GM21528 (cell line): ENCODE results near the gene TM4SF4.
A peak's percentile ranks its signal among the peaks of the same experiment; 100 is the strongest.

Experiments used
- ATAC-seq: cut with Tn5 transposase; IDR thresholded peaks from one replicate; pipeline ENCODE4 v1.9.1; 2021; ENCODE audit warnings: mild to moderate bottlenecking, moderate library complexity; ENCODE audit not compliant: unreplicated experiment, low FRiP score

TM4SF4 gene

DNA sequence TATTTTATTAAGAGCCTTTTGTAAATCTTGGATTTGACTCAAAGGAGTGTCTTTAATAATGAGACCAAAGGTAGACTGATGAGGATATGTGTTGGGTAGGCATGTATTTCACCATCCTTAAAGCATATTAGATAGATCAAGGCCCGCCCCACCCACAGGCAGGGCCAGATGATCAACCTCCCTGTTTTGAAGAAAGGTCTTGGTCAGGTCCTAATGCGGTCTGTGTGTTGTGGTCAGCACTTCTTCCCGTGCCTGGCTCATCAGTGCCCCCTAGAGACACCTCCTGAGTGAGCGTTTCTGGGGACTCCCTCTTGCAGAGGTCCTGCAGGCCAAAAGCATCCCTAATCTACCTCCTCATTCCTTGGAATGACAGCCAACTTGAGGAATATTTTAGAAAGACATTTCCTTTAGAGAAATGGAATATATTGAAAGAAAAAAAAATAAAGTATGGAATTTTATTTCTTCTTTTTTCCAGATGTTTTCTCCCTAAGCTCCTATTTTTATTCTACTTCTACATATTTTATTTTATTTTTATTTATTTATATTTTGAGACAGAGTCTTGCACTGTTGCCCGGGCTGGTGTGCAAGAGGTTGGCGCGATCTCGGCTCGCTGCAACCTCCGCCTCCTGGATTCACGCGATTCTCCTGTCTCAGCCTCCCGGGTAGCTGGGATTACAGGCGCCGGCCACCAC is 6.0 kb downstream of the TM4SF4 start:
- peak; percentile 93 for ATAC-seq

DNA sequence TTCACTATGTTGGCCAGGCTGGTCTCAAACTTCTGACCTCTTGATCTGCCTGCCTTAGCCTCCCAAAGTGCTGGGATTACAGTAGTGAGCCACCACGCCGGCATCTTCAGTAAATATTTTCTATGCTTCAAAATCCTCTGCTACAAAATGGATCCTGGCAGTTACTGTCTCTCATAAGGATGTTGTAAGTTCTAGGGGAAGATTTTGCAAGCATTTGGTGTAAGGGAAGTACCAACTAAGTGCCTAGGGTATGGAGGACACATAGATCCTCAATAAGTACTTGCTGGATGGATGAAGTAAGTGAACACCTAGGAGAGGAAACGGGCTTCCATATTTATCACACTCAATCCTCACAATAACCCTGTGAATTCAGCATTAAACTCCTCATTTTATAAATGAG is 6.6 kb downstream of the TM4SF4 start:
- no peak for ATAC-seq

DNA sequence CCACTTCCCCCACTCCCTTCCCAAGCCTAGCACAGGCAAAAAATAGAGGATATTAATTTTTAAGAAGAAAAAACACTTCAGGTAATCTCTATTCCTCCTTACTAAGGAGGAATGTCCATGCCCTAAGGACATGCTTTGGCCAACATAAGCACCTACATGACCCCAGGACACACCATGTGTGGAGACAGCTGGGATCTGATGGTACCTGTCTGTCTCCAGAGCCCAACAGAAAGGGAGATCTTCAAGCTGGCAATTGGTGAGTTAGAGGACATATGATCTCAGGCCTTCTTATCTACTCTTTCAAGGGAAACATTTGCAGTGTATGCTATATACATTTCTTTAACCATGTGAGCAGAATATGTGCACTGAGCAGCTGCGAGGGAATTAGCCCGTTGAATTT is 7.0 kb downstream of the TM4SF4 start:
- no peak for ATAC-seq

DNA sequence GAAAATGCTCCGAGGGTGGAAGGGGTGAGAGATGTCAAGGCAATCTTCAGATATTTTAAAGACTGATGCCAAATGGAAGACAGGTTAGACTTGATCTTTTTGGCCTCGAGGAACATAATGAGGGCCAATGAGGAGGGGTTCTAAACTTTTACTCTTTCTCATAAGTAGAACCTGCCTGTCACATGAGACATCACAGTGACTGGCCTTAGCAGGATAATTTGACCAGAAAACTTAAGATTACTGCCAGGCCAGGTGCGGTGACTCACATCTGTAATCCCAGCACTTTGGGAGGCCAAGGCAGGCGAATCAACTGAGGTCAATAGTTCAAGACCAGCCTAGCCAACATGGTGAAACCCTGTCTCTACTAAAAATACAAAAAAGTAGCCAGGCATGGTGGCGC is 12.2 kb downstream of the TM4SF4 start:
- ATAC-seq = no peak

DNA sequence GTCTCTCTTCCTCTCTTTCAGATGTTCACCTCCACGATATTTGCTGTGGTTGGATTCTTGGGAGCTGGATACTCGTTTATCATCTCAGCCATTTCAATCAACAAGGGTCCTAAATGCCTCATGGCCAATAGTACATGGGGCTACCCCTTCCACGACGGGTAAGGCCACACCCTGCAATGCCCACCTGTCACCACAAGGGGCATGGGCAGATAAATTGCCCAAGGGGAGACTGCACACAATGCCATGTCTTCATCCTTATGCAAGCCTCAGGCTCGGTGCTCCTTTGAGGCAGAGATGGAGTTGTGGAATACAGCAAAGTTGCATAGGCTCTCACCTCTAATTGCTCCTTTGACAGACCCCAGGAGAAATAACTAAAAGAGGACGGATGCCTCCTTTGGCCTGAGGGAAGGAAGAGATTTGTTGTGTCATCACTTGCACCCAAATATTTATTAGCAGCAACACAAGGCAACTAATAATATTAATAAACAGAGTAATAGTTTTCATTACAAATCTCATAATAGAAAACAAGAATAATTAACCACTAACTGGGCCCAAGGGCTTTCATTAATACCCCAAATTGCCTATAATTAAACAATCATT is 13.2 kb downstream of the TM4SF4 start:
- peak; percentile 70 for ATAC-seq

DNA sequence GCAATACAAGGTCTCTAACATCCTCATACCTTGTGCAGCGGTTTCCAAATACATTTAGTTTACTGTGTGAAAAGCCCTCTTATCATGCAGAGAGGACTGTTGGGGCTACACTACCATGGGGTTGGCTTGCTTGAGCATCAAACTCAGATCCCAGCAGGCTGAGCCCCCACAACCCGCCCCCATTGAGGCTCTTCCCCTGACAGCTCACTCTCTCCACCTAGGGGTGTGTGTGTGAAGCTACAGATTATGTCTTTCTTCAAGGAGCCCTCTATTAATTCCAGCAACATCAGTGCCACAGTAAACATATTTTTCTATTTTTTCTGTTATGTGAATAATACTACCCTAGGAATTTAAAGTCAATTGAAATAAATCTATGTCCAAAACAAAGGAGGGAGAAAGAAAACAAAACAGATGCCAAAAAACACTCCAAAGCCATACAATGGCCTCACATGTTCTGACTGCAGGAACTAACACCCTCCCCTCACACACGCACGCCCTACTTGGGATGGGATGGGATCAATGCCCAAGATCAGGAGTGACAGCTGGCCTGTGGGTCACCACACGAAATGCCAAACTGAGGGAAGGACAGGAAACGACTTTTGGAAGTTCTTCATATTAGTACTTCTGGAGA is 14.7 kb downstream of the TM4SF4 start:
- ATAC-seq = no peak

DNA sequence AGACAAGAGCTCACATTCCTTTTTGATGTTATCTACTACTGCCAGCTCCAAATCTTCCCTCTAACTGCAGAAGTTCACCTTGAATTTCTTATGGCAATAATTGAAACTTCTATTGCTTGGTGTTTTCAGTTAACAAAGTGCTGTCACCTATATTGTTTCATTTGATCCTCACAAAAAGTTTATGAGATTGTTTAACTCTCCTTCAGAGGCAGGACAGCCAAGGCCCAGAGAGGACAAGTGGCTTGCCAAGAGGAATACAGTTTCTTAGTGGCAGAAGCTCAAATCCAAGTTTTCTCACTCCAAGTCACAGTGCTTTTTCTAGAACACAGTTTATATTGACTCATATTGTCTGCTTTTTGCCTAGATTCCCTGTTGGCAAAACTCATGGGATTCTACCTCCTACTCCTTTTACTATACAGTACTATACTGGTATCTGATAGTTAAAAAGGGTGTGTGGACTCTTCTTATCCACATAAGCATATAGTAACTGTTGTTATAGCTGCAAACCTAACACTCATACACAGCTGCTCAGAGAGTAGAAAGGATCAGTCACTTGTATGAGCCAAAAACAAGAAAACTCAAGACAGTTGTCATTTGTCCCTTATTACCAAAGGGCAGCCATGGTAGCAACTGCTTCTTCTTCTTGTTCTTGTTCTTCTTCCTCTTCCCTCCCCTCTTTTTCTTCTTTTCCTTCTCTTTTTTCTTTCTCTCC is 15.9 kb downstream of the TM4SF4 start:
- ATAC-seq = no peak

DNA sequence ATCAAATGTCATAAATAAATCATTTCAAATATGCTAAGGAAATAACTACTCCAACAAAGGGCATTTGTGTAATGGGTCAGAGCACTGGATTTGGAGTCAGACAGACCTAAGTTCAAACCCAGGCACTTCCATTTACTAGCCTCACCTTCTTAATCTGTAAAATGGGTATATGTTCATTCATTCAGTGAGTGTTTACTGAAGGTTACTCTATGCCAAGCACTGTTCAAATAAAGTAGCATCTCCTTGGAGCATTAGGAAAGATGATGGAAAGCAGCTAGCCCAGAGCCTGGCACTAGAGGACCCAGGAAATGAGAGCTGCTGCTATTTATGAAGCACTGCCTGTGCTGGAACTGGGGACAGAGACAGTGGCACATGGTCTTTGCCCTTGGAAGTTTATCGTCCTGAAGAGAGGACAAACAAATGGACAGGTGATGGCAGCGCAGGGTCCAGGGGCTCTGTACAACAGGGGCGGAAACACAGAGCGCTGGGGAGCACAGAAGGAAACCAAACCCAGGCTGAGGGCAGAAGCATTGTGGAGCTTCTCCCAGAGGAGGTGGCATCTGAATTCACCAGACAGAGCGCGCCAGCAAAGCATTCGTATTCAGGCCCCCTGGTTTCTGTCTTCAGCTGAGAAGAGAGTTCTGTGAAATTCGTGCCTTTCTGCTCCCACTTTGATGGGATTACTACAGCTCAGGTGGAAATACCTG is 19.0 kb downstream of the TM4SF4 start:
- ATAC-seq = no peak

DNA sequence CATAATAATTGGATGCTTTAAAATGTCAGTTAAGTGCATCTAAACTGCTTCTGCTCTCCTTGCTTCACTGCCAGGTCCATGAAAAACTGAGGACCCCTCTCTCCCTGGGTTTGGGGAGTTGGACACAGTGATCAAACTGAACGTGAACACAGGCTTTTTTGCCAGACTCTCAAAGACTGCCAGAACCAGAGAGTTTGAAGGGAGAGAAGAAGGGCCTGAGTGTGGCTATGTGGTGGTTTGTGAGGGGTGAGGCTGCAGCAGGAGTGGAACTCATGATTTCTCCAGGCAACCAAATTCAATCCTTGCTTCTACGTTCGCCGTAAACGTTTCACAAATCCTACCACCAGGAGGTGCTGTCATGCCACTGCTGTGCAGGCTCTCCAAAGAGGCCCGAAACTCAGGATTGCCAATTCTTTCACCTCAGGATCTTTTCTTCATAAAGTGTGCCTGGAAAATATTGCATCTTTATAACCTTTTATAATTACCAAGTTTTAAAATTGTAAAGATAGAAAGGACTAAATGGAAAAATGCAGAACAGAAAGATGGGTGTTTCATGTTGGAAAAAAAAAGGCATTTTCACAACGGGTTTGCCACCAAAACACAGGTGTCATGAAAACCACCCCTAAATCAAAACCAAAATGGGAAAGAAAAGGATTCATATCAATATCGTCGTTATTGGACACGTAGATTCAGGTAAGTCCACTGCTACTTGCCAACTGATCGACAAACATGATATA is 19.7 kb downstream of the TM4SF4 start:
- no peak for ATAC-seq

DNA sequence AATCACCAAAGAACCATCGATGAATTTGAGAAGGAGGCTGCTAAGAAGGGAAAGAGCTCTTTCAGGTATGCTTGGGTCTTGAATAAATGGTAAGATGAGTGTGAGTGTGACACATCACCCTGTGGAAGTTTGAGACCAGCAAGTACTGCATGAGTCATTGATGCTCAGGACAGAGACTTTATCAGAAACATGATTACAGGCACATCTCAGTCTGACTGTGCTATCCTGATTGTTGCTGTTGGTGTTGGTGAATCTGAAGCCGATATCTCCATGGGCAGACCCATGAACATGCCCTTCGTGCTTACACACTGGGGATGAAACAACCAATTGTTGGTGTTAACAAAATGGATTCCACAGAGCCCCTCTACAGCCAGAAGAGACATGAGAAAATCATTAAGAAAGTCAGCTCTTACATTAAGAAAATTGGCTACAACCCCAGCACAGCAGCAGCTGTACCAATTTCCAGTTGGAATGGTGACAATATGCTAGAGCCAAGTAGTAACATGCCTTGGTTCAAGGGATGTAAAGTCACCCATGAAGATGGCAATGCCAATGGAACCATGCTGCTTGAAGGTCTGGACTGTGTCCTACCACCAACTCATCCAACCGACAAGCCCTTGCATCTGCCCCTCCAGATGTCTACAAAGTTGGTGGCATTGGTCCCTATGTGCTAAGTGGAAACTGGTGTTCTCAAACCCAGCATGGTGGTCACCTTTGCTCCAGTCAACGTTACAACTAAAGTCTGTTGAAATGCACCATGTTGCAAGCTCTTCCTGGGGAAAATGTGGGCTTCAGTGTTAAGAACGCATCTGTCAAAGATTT is 20.5 kb downstream of the TM4SF4 start:
- no peak for ATAC-seq

DNA sequence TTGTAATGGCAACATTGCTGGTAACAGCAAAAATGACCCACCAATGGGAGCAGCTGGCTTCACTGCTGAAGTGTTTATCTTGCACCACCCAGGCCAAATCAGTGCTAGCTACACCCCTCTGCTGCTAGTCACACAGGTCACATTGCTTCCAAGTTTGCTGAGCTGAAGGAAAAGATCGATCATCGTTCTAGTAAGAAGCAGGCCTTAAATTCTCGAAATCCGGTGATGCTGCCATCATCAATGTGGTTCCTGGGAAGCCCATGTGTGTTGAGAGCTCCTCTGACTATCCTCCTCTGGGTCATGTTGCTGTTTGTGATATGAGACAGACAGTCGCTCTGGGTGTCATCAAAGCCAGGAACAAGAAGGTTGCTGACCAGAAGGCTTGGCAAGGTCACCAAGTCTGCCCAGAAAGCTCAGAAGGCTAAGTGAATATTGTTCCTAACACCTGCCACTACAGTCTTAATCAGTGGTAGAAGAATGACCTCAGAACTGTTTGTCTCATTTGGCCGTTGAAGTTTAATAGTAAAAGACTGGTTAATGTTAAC is 21.2 kb downstream of the TM4SF4 start:
- ATAC-seq = no peak

DNA sequence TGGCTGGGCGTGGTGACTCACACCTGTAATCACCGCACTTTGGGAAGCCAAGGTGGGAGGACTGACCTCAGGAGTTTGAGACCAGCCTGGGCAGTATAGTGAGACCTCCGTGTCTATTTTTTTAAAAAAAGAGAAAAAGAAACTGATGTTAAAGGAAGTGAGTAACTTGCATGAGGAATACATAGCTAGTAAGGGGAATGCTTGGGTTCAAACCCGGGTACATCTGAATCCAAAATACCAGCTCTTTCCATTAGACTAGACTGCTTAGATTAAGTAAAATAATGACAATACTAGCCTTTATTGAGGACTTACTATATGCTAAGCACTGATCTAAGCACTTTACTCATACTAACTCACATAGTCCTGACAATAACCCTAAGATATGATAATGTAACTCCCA is 22.4 kb downstream of the TM4SF4 start:
- ATAC-seq = no peak

DNA sequence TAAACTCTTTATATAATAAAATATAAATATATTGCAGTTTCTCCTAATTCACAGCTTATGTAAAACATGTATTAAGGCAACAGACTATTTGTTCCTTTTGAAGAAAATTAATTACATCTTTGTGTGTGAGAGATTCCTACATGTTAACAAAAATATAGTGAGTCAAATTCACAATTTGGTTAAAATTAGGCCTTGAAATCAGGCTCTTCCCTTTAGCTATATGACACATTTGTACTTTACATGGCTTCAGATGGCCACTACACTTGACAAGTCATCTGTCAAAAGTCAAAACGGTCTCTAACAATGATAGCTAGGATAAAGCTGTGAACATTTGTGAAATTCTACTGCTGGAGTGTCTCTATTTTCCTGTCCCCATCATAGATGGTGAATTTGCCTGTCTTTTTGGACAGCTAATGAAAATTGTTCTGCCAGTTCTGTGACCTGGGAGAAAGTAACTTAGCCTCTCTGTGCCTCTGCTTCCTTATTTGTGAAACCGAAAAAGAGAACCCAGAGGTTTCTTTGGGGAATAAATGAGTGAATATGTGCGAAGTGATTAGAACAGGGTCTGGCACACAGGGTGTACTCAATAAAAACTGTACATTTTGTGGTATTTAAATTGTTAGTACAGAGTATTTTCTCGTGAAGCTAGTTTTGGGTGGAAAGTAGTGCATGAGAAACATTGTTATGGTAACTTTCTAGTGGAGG is 23.6 kb downstream of the TM4SF4 start:
- no peak for ATAC-seq

DNA sequence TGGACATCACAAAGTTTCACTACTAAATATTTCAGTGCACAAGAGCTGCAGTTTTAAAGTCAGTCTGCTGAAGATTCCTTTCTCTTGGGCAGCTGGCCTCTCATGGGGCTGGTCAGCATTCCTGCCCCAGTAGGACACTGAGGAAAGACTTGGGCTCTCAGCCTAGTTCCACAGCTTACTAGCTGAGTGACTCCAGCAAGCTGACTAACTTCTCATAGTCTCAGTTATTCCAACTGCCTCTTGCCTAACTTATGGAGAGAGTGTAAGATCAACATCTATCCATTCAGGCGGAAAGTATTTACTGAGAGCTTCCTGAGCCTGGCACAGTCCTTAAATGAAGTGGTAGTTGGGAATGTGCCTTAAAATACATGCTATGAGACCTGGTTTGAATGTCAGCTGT is 27.0 kb downstream of the TM4SF4 start:
- ATAC-seq = no peak

DNA sequence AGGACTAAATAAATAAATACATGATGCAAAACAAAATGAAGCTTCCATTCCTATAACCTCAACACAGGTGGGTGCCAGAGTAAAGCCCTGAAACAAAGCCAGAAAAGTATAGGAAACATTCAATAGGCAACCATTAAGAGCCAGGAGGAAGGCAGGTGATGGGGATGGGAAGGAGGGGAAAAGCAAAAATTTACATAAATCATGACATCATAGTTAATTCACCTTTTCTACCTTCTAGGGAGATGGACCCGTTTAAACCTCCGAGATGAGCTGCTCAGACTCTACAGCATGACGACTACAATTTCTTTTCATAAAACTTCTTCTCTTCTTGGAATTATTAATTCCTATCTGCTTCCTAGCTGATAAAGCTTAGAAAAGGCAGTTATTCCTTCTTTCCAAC is 27.9 kb downstream of the TM4SF4 start:
- ATAC-seq = no peak

DNA sequence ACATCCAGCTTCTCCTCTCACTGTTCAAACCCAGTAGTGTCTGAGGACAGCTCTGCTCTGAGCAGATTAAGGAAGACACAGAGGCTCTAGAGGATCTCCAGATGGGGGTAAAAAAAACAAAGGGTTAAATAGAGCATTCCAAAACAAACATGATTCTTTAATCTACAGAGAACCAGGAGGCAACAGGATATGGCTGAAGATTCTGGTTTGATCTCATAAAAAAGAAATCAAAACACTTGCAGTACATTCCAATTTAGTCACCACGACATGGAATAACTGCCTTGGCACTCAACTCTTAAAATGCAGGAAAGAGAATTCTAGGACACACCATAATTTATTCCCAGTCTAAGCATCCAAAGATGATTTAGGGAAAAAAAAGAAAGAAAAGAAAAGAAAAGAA is 32.0 kb downstream of the TM4SF4 start:
- no peak for ATAC-seq

DNA sequence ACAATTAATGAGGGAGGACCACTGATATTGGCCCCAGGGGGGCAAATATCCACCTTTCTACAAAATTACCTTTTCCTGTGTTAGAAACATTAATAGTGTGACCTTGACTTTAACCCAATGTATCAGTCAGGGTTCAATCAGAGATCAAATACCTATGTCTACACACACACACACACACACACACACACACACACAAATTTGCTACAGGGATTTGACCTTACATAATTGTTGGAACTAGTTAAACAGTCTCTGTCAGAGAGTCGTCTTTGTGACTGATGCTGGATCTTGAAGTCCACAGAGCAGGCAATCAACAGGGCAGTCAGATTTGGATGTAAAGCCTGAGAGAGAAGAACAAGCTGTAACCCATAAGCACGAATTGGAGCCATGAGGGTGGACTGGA is 32.5 kb downstream of the TM4SF4 start:
- no peak for ATAC-seq

DNA sequence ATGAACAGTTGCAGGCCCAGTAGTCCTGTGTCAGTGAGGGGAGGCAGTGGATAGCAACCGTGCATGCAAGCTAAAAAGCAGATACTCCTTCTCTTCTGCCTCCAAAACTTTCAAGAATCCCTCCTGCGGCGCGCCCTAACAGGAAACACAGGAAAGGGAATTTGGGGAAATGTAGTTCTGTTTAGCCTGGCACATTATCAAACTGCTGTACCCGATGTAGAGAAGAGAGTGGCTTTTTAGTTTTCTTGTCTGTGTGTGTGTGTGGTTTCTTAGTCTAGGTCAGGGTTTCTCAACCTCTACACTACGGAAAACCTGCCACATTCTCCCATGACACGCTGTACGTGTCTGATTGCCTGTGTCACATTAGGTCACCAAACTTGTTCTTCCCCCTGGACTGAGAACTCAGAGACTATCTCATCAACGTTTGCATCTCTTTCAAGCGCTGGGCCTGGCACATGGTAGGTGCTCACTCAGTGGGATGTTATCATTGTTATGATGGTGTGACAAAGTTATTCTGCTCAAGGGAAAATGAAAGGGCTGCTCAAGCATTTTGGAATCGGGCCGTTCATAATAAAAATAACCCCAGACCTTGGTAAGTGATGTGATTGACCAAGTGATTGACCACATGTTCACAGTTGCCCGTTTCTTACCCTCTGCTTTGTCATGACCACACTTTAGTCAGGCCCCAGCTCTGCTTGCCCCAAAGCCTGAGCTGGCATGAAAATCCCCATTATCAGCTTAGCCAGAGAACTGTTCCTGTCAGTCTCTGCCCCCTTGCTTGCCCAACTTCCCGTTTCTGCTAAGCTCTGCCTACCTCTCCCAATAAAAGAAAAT is 33.2 kb downstream of the TM4SF4 start:
- no peak for ATAC-seq
